SKM-1 (cell line): ENCODE results near the gene GOLGA8J.
"Not testable (repeated sequence)": the region's sequence is repeated elsewhere in the genome, so short reads cannot be mapped to it uniquely, and the experiment has no call there.

ENCODE experiments used
- DNase-seq: peaks from one replicate; lab custom pipeline; 2025; ENCODE audit not compliant: unreplicated experiment; lab: John Stamatoyannopoulos, UW

The GOLGA8J gene

GRCh38 chr15:30073915-30074314 is 8.8 kb upstream of the GOLGA8J start:
- no peak for DNase-seq

GRCh38 chr15:30080816-30081215 is 1.9 kb upstream of the GOLGA8J start:
- not testable (repeated sequence) for DNase-seq

DNA sequence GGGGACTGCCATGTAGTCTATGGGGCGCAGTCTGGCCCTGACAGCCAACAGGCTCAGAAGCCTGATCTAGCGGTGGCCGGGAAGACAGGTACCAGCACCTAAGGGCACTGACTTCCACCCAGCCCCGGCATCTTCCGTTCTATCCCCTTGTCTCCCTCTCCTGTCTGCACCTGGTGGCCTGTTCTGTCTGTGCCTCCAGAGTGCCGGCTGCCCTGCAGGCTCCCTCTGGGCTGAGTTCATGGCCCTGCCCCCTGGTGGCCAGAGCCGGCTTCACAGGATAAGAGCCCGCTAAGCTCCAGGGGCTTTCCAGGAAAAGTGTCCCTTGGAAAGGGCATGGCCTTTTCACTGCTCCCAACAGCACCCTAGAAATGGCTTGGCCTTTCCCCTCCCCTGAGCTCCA is 15.1 kb downstream of the GOLGA8J start:
- DNase-seq: not testable (repeated sequence)

GRCh38 chr15:30102890-30103289 is 20.1 kb downstream of the GOLGA8J start:
- not testable (repeated sequence) for DNase-seq

- not testable (repeated sequence) for DNase-seq
These were observed 21.3 kb downstream of the GOLGA8J start for GRCh38 chr15:30103941-30104507.

DNA sequence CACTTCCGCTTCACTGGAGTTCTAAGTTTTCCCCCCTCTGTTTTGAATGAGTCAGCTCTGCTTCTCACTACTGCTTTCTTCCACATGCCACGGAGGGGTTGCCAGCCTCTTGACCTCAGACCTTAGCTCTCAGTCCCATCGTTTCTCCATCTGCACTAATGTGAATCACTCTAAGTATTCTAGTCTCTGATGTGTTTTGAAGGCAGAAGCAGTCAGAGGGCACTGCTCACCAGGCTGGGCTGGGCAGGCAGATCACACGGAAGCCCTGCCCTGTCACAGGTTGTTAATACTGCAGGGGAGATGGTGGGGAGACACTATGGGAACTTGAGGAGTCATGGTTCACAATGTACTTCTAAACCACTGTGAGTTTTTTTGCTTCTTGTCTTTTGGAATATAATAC is 27.8 kb downstream of the GOLGA8J start:
- DNase-seq: not testable (repeated sequence)

DNA sequence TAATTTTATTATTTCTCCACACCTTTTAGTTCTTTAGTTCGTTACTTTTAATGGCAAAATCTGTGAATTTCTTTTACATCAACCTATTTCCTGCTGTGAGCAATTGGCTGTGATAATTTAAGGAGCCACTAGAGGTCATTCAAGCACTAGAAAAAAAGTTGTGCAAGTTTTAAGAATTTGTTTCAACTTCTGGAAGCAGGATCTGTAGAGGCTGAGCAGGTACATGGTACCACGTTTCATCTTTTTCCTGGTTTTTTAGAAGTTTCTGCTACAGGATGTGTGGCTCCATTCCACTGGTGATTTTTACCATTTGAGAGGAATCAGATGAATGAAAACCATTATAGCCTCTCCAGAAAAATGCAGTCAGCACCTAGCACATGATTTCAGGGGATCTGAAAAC is 47.3 kb downstream of the GOLGA8J start:
- DNase-seq: not testable (repeated sequence)

DNA sequence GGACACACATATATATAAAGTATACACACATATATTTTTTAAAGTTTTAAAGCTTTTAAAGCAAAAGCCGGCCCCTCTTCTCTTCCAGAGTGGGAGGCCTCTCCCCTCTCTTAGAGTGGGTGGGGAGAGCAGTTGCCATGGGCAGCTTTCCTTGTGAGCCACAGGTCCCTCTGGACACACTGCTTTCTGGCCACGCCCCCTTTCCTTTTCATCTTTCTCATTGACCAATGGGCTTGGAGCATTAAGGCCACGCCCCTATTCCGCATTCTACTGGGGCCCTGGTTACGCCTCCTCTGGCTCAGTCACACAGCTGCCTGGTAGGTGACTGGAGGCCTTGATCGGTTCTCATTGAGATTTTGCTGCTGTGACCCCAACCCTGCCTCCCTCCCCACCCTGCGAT is 52.0 kb downstream of the GOLGA8J start, which contains the start of gene GOLGA8T:
GOLGA8T (plus strand) TSS at position 301 of the 400 bp plus-strand sequence; CDS start at position 399, 98 bp downstream.
- DNase-seq: not testable (repeated sequence)
